IMR-90 (cell line): ENCODE data around the gene CTNNAL1. TPM values are rescaled to one million over a fixed set of nuclear protein-coding genes. Genes with fewer than 3 reads are reported as not detected.

Experiments used
- ATAC-seq: fragments of 200-7000 bp; cut with Tn5 transposase; 2 replicates; pipeline ENCODE4 v1.9.1; 2020; ENCODE audit warnings: low read depth, mild to moderate bottlenecking, moderate library complexity
- BruUV-seq: library from RNA; stranded (reverse); fragments of 400-500 nt; replicated peaks from 2 replicates; lab custom pipeline; 2021; lab: Mats Ljungman, UMichigan
- CTCF ChIA-PET: fragments of 300-600 bp; formaldehyde crosslinking; extraction: SDS; loops from one replicate; lab custom pipeline; 2021; ENCODE audit warnings: antibody characterized with exemption; lab: Yijun Ruan, JAX
- POLR2A ChIA-PET: fragments of 300-600 bp; sonication (Branson Sonifier 250); formaldehyde crosslinking; loops from one replicate; lab custom pipeline; 2022; ENCODE audit warnings: antibody characterized with exemption; ENCODE audit not compliant: unreplicated experiment; lab: Charles Lee
- DNase-seq: peaks from one replicate; pipeline ENCODE4 v3.0.0; 2013
- H2AFZ ChIP-seq: replicated peaks from 2 replicates; pipeline ENCODE3; 2013; ENCODE audit warnings: low read length, mild to moderate bottlenecking; ENCODE audit not compliant: poor library complexity
- H2AK5ac ChIP-seq: 2 replicates; pipeline ENCODE4 v1.6.1; 2013; ENCODE audit warnings: low read depth, low read length, inconsistent platforms
- H2AK9ac ChIP-seq: replicated peaks from 2 replicates; pipeline ENCODE3; 2013; ENCODE audit warnings: mild to moderate bottlenecking, low read depth, low read length, moderate library complexity; ENCODE audit not compliant: poor library complexity
- H2BK120ac ChIP-seq: 2 replicates; pipeline ENCODE4 v1.6.1; 2013; ENCODE audit warnings: low read depth, low read length, inconsistent platforms
- H2BK15ac ChIP-seq: 3 replicates; pipeline ENCODE4 v1.6.1; 2013; ENCODE audit warnings: low read depth, low read length, inconsistent platforms
- H2BK20ac ChIP-seq: 2 replicates; pipeline ENCODE4 v1.6.1; 2013; ENCODE audit warnings: low read depth, mild to moderate bottlenecking, inconsistent platforms, low read length, moderate library complexity
- H2BK5ac ChIP-seq: 2 replicates; pipeline ENCODE4 v1.6.1; 2013; ENCODE audit warnings: mild to moderate bottlenecking, low read depth, low read length, inconsistent platforms; ENCODE audit not compliant: poor library complexity, severe bottlenecking
- H3K14ac ChIP-seq: replicated peaks from 2 replicates; pipeline ENCODE4 v1.6.1; 2013; ENCODE audit warnings: low read depth, low read length, inconsistent platforms
- H3K18ac ChIP-seq: 2 replicates; pipeline ENCODE4 v1.6.1; 2013; ENCODE audit warnings: low read depth, low read length, control low read depth
- H3K23ac ChIP-seq: 2 replicates; pipeline ENCODE4 v1.6.1; 2013; ENCODE audit warnings: low read depth, low read length, inconsistent platforms
- H3K27ac ChIP-seq: 2 replicates; pipeline ENCODE4 v1.5.1; 2013; ENCODE audit warnings: mild to moderate bottlenecking, control low read depth, low read length; ENCODE audit not compliant: insufficient read depth
- H3K27me3 ChIP-seq: 2 replicates; pipeline ENCODE4 v1.6.1; 2013; ENCODE audit warnings: low read length; ENCODE audit not compliant: control insufficient read depth, insufficient read depth
- H3K36me3 ChIP-seq: 2 replicates; pipeline ENCODE4 v1.6.1; 2013; ENCODE audit warnings: low read length, mixed read lengths; ENCODE audit not compliant: control insufficient read depth, insufficient read depth
- H3K4ac ChIP-seq: 2 replicates; pipeline ENCODE4 v1.6.1; 2013; ENCODE audit warnings: low read depth, low read length, inconsistent platforms
- H3K4me1 ChIP-seq: 2 replicates; pipeline ENCODE4 v1.6.1; 2013; ENCODE audit warnings: low read length, mixed read lengths; ENCODE audit not compliant: control insufficient read depth, insufficient read depth
- H3K4me2 ChIP-seq: 2 replicates; pipeline ENCODE4 v1.6.1; 2013; ENCODE audit warnings: low read depth, mild to moderate bottlenecking, control low read depth, low read length, moderate library complexity
- H3K4me3 ChIP-seq: 2 replicates; pipeline ENCODE4 v1.5.1; 2013; ENCODE audit warnings: low read depth, mild to moderate bottlenecking, control low read depth, low read length, moderate library complexity; ENCODE audit not compliant: insufficient read depth
- H3K56ac ChIP-seq: 2 replicates; pipeline ENCODE4 v1.6.1; 2013; ENCODE audit warnings: low read length, inconsistent platforms; ENCODE audit not compliant: insufficient read depth; ENCODE audit errors: extremely low read depth
- H3K79me1 ChIP-seq, 2 experiments: 2 replicates each; pipeline ENCODE4 v1.6.1; 2013; ENCODE audit warnings: low read length in 2 of 2, inconsistent platforms in 1 of 2, low read depth in 1 of 2
- H3K9ac ChIP-seq: 2 replicates; pipeline ENCODE4 v1.6.1; 2013; ENCODE audit warnings: low read depth, low read length, control low read depth
- H3K9me1 ChIP-seq: 2 replicates; pipeline ENCODE4 v1.6.1; 2013; ENCODE audit warnings: low read length, inconsistent platforms; ENCODE audit not compliant: insufficient read depth
- H3K9me3 ChIP-seq: 2 replicates; pipeline ENCODE4 v1.6.1; 2013; ENCODE audit warnings: low read length; ENCODE audit not compliant: control insufficient read depth, insufficient read depth
- H4K20me1 ChIP-seq: 2 replicates; pipeline ENCODE4 v1.6.1; 2013; ENCODE audit warnings: low read length, inconsistent platforms; ENCODE audit not compliant: insufficient read depth
- H4K5ac ChIP-seq: 2 replicates; pipeline ENCODE4 v1.6.1; 2013; ENCODE audit warnings: mild to moderate bottlenecking, low read depth, low read length, control low read depth
- H4K8ac ChIP-seq, 2 experiments: 2 replicates each; pipeline ENCODE4 v1.6.1; 2013; ENCODE audit warnings: low read depth in 2 of 2, low read length in 2 of 2, control low read depth in 1 of 2, inconsistent platforms in 1 of 2
- H4K91ac ChIP-seq: 2 replicates; pipeline ENCODE4 v1.6.1; 2013; ENCODE audit warnings: low read depth, low read length, inconsistent platforms; ENCODE audit not compliant: insufficient read depth
- BHLHE40 ChIP-seq: fragments of 150-350 bp; IDR thresholded peaks from 2 replicates; pipeline ENCODE4 v1.6.1; 2016; ENCODE audit warnings: mild to moderate bottlenecking, low read depth, low read length
- CEBPB ChIP-seq: IDR thresholded peaks from 2 replicates; pipeline ENCODE4 v1.6.1; 2012; ENCODE audit warnings: low read depth, low read length, improper control_type of control experiment
- CHD1 ChIP-seq: IDR thresholded peaks from 2 replicates; pipeline ENCODE4 v1.6.1; 2012; ENCODE audit warnings: low read depth, low read length, improper control_type of control experiment
- ELK1 ChIP-seq: fragments of 150-350 bp; IDR thresholded peaks from 2 replicates; pipeline ENCODE4 v1.6.1; 2016; ENCODE audit warnings: low read depth, mild to moderate bottlenecking, low read length, moderate library complexity, borderline replicate concordance
- FOS ChIP-seq: fragments of 150-350 bp; IDR thresholded peaks from 2 replicates; pipeline ENCODE4 v1.6.1; 2016; ENCODE audit warnings: low read depth, low read length
- MAFK ChIP-seq: IDR thresholded peaks from 2 replicates; pipeline ENCODE4 v1.6.1; 2012; ENCODE audit warnings: low read depth, low read length, improper control_type of control experiment
- MAZ ChIP-seq: IDR thresholded peaks from 2 replicates; pipeline ENCODE4 v1.6.1; 2012; ENCODE audit warnings: low read depth, mild to moderate bottlenecking, low read length, improper control_type of control experiment, moderate library complexity, borderline replicate concordance
- MXI1 ChIP-seq: IDR thresholded peaks from 2 replicates; pipeline ENCODE4 v1.6.1; 2012; ENCODE audit warnings: low read depth, mild to moderate bottlenecking, low read length, moderate library complexity, borderline replicate concordance
- NFE2L2 ChIP-seq: fragments of 150-350 bp; IDR thresholded peaks from 2 replicates; pipeline ENCODE4 v1.6.1; 2016; ENCODE audit warnings: low read depth, mild to moderate bottlenecking, low read length
- POLR2A ChIP-seq: IDR thresholded peaks from 2 replicates; pipeline ENCODE4 v1.6.1; 2012; ENCODE audit warnings: mild to moderate bottlenecking, low read depth, low read length
- RAD21 ChIP-seq: IDR thresholded peaks from 2 replicates; pipeline ENCODE4 v1.6.1; 2012; ENCODE audit warnings: low read length, improper control_type of control experiment
- RCOR1 ChIP-seq: IDR thresholded peaks from 2 replicates; pipeline ENCODE4 v1.6.1; 2012; ENCODE audit warnings: mild to moderate bottlenecking, low read length, improper control_type of control experiment; ENCODE audit not compliant: insufficient replicate concordance
- RFX5 ChIP-seq: IDR thresholded peaks from 2 replicates; pipeline ENCODE4 v1.8.0; 2012; ENCODE audit warnings: low read depth, mild to moderate bottlenecking, low read length, moderate library complexity
- SMC3 ChIP-seq: fragments of 150-350 bp; IDR thresholded peaks from 2 replicates; pipeline ENCODE4 v1.6.1; 2016; ENCODE audit warnings: low read depth, mild to moderate bottlenecking, antibody characterized with exemption, low read length, moderate library complexity
- USF2 ChIP-seq: fragments of 150-350 bp; IDR thresholded peaks from 2 replicates; pipeline ENCODE4 v1.6.1; 2017; ENCODE audit warnings: mild to moderate bottlenecking, antibody characterized with exemption, low read length, low read depth
- dilution Hi-C: fragments of 300-500 bp; cut with HindIII; formaldehyde crosslinking; loops from one replicate; pipeline ENCODE4 v1.14.3; 2018; ENCODE audit warnings: low sequenced_read_pairs; ENCODE audit not compliant: unreplicated experiment
- in situ Hi-C: fragments of 300-500 bp; cut with MboI; formaldehyde crosslinking; loops from 3 replicates; pipeline ENCODE4 v1.14.3; 2019; ENCODE audit warnings: low sequenced_read_pairs, inconsistent platforms, mixed read lengths
- intact Hi-C: fragments of 100-400 bp; cut with micrococcal nuclease; formaldehyde crosslinking; loops from 2 replicates; pipeline ENCODE4 v1.10.0; 2022
- polyA plus RNA-seq, 3 experiments: library from polyadenylated mRNA; depleted of rRNA; stranded (reverse); fragments of >200 nt; gene quantifications; 2 replicates each; pipeline ENCODE4 v1.2.3, GENCODE V29; 2012; ENCODE audit warnings: low replicate concordance in 1 of 3
- total RNA-seq: library from RNA; depleted of rRNA; stranded (reverse); fragments of >200 nt; gene quantifications from 2 replicates; pipeline ENCODE4 v1.2.3, GENCODE V29; 2012
- TF ChIP-seq, protein P1 (sequence below): conservative IDR thresholded peaks from 2 replicates; pipeline ENCODE4 v1.5.1; 2012; ENCODE audit warnings: mild to moderate bottlenecking, low read depth, low read length, improper control_type of control experiment

Gene CTNNAL1
- total and polyA plus RNA-seq, 2 of the 4 experiments (the other 2 are of a cell fraction): 72.3 to 131 TPM

- intact Hi-C loops (no loop called here), in situ Hi-C loops (no loop called here), dilution Hi-C loops (no loop called here)
- Histone ChIP-seq H2BK20ac (no peak overlapping the region), H3K79me1 (no peaks in the 10 kb centered on the region), H4K5ac (no peak overlapping the region), H3K18ac (no peak overlapping the region), H4K91ac (no peak overlapping the region), H3K56ac (no peak overlapping the region), H4K20me1 (no peaks in the 10 kb centered on the region), H2BK5ac (no peak overlapping the region), H2BK120ac (no peak overlapping the region), H3K9ac (no peak overlapping the region), H3K4me3 (no peak overlapping the region), H2BK15ac (no peak overlapping the region), H2AK9ac (no peak overlapping the region), H3K4ac (no peak overlapping the region), H3K4me2 (no peak overlapping the region), H2AK5ac (no peak overlapping the region), H2AFZ (no peak overlapping the region), H4K8ac (no peak overlapping the region), H3K27ac (no peak overlapping the region), H3K14ac (no peak overlapping the region), H3K23ac (no peak overlapping the region), H3K9me1 (no peaks in the 10 kb centered on the region), H3K4me1 (no peaks in the 10 kb centered on the region), H3K36me3 (peaks cover 33% of the 10 kb centered on the region), H3K27me3 (no peaks in the 10 kb centered on the region), H3K9me3 (no peaks in the 10 kb centered on the region)
- TF ChIP-seq RCOR1 (no peak), MXI1 (no peak), CEBPB (no peak), POLR2A (no peak), BHLHE40 (no peak), RAD21 (no peak), USF2 (no peak), MAFK (no peak), SMC3 (no peak), CHD1 (no peak), MAZ (no peak), RFX5 (no peak), ELK1 (no peak), NFE2L2 (no peak), FOS (no peak)
- TF ChIP-seq, protein P1, sequence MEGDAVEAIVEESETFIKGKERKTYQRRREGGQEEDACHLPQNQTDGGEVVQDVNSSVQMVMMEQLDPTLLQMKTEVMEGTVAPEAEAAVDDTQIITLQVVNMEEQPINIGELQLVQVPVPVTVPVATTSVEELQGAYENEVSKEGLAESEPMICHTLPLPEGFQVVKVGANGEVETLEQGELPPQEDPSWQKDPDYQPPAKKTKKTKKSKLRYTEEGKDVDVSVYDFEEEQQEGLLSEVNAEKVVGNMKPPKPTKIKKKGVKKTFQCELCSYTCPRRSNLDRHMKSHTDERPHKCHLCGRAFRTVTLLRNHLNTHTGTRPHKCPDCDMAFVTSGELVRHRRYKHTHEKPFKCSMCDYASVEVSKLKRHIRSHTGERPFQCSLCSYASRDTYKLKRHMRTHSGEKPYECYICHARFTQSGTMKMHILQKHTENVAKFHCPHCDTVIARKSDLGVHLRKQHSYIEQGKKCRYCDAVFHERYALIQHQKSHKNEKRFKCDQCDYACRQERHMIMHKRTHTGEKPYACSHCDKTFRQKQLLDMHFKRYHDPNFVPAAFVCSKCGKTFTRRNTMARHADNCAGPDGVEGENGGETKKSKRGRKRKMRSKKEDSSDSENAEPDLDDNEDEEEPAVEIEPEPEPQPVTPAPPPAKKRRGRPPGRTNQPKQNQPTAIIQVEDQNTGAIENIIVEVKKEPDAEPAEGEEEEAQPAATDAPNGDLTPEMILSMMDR: no peak
- ChIA-PET CTCF (no interaction called here), POLR2A (no interaction called here)
- no TSS peak for BruUV-seq
- DNase-seq (peak; percentile 5), ATAC-seq (no peak)
Observed at GRCh38 chr9:108910402-108910801, 102.9 kb downstream of the CTNNAL1 start.
